OCI-LY3 (cell line): ENCODE data around the gene KRT15.

Experiments
- CTCF ChIP-seq: fragments of 200-600, 300-600 bp; sonication (generic); IDR thresholded peaks from 2 replicates; pipeline ENCODE4 v1.5.1; 2014; ENCODE audit warnings: antibody characterized with exemption, low read length, low read depth
- EZH2phosphoT487 ChIP-seq: fragments of 200-600 bp; shearing (Covaris generic); IDR thresholded peaks from 2 replicates; pipeline ENCODE4 v1.6.1; 2018; ENCODE audit warnings: antibody characterized with exemption, mixed run types, low read depth

- TF ChIP-seq CTCF (no peak), EZH2phosphoT487 (no peak)
Measured at GRCh38 chr17:41533613-41534012, 14.9 kb upstream of the KRT15 start.
